CD14-positive monocyte (primary cell): Measurements from ENCODE around the gene CCDC88B. TPM values are rescaled to one million over a fixed set of nuclear protein-coding genes. Genes with fewer than 3 reads are reported as not detected.

Experiments
- DNase-seq, 3 donors: peaks; one replicate each; pipeline ENCODE4 v3.0.0-alpha.2; 2011 to 2022
- H2AFZ ChIP-seq: 2 replicates; pipeline ENCODE4 v1.6.0; 2012; ENCODE audit warnings: mild to moderate bottlenecking, low read depth, low read length, inconsistent platforms; ENCODE audit not compliant: insufficient read depth, poor library complexity, severe bottlenecking
- H3K27ac ChIP-seq, 2 donors: 1 replicate in 1 of 2; 2 replicates in 1 of 2; pipeline ENCODE4 v1.5.1; 2012 to 2013; ENCODE audit warnings: low read length in 2 of 2, control low read depth in 1 of 2, inconsistent platforms in 1 of 2, low read depth in 1 of 2, mild to moderate bottlenecking in 1 of 2
- H3K27me3 ChIP-seq, 2 donors: one replicate each; pipeline versions ENCODE4 v1.6.0 to v1.6.1; 2011 to 2013; ENCODE audit warnings: low read length in 2 of 2; ENCODE audit not compliant: control insufficient read depth in 2 of 2, insufficient read depth in 2 of 2
- H3K36me3 ChIP-seq, 2 donors: replicated peaks in 1 of 2; 1 replicate in 1 of 2; 2 replicates in 1 of 2; pipeline versions ENCODE4 v1.5.1 to v1.6.1; 2012 to 2013; ENCODE audit warnings: low read length in 2 of 2, control low read depth in 1 of 2, inconsistent platforms in 1 of 2, mild to moderate bottlenecking in 1 of 2; ENCODE audit not compliant: insufficient read depth in 2 of 2, control insufficient read depth in 1 of 2
- H3K4me1 ChIP-seq, 2 donors: 1 replicate in 1 of 2; 2 replicates in 1 of 2; pipeline versions ENCODE4 v1.5.1 to v1.6.1; 2012 to 2013; ENCODE audit warnings: low read length in 2 of 2, control low read depth in 1 of 2, inconsistent platforms in 1 of 2, mild to moderate bottlenecking in 1 of 2, moderate library complexity in 1 of 2; ENCODE audit not compliant: insufficient read depth in 2 of 2, control insufficient read depth in 1 of 2
- H3K4me2 ChIP-seq: replicated peaks from 2 replicates; pipeline ENCODE3; 2012; ENCODE audit warnings: low read length, moderate library complexity, mild to moderate bottlenecking; ENCODE audit not compliant: poor library complexity, severe bottlenecking; ENCODE audit errors: extremely low read depth
- H3K4me3 ChIP-seq, 3 experiments: fragments of 200-600 bp in 1 of 3; sonication (generic) in 1 of 3; replicated peaks in 1 of 3; 1 replicate in 2 of 3; 2 replicates in 1 of 3; pipeline ENCODE4 v1.5.1; 2011 to 2013; ENCODE audit warnings: low read length in 3 of 3, mild to moderate bottlenecking in 3 of 3, control low read depth in 2 of 3, low read depth in 2 of 3, inconsistent platforms in 1 of 3, moderate library complexity in 1 of 3
- H3K79me2 ChIP-seq: 2 replicates; pipeline ENCODE4 v1.6.0; 2012; ENCODE audit warnings: mild to moderate bottlenecking, control low read depth, inconsistent platforms, low read length, moderate library complexity; ENCODE audit not compliant: insufficient read depth
- H3K9ac ChIP-seq: 2 replicates; pipeline ENCODE4 v1.6.0; 2017; ENCODE audit warnings: low read length, mild to moderate bottlenecking; ENCODE audit not compliant: insufficient read depth, poor library complexity, severe bottlenecking
- H3K9me3 ChIP-seq, 2 donors: replicated peaks in 1 of 2; 1 replicate in 1 of 2; 2 replicates in 1 of 2; pipeline versions ENCODE4 v1.5.1 to v1.6.1; 2012 to 2013; ENCODE audit warnings: low read length in 2 of 2, control low read depth in 1 of 2; ENCODE audit not compliant: control insufficient read depth in 1 of 2, insufficient read depth in 1 of 2
- H4K20me1 ChIP-seq: 2 replicates; pipeline ENCODE4 v1.6.0; 2012; ENCODE audit warnings: mild to moderate bottlenecking, low read length, control low read depth, moderate library complexity; ENCODE audit not compliant: insufficient read depth
- H3K27ac Mint-ChIP-seq, 7 donors: one replicate each; pipeline ENCODE4 v1.8.0; 2020; ENCODE audit warnings: mild to moderate bottlenecking in 7 of 7, mixed read lengths in 7 of 7, moderate library complexity in 6 of 7, inconsistent platforms in 2 of 7
- H3K27me3 Mint-ChIP-seq, 3 donors: one replicate each; pipeline ENCODE4 v1.8.0; 2021 to 2022; ENCODE audit warnings: low read depth in 3 of 3, mild to moderate bottlenecking in 3 of 3, mixed read lengths in 3 of 3, moderate library complexity in 3 of 3, inconsistent platforms in 1 of 3
- H3K36me3 Mint-ChIP-seq, 2 donors: one replicate each; pipeline ENCODE4 v1.8.0; 2020; ENCODE audit warnings: mixed read lengths in 2 of 2, inconsistent platforms in 1 of 2, mild to moderate bottlenecking in 1 of 2
- H3K4me1 Mint-ChIP-seq: one replicate; pipeline ENCODE4 v1.8.0; 2020; ENCODE audit warnings: mild to moderate bottlenecking, mixed read lengths
- H3K4me3 Mint-ChIP-seq, 2 donors: one replicate each; pipeline ENCODE4 v1.8.0; 2020; ENCODE audit warnings: mild to moderate bottlenecking in 2 of 2, mixed read lengths in 2 of 2, moderate library complexity in 1 of 2
- H3K9me3 Mint-ChIP-seq, 7 donors: one replicate each; pipeline ENCODE4 v1.8.0; 2020 to 2022; ENCODE audit warnings: mixed read lengths in 7 of 7, mild to moderate bottlenecking in 6 of 7, moderate library complexity in 6 of 7, inconsistent platforms in 2 of 7
- WGBS: methylation state at CpG from one replicate; pipeline ENCODE4 v1.1.5; 2013; ENCODE audit warnings: missing lambda C conversion rate; ENCODE audit not compliant: insufficient coverage; 5-methylcytosine and 5-hydroxymethylcytosine counted together
- intact Hi-C, 2 donors: fragments of 100-400 bp; cut with micrococcal nuclease; formaldehyde crosslinking; loops; one replicate each; pipeline versions ENCODE4 v1.15.0 to v1.15.1; 2023
- polyA plus RNA-seq, 3 donors: library from polyadenylated mRNA; depleted of rRNA in 1 of 3; unstranded in 2 of 3; stranded (reverse) in 1 of 3; fragments of 300-500 nt in 2 of 3; fragments of >200 nt in 1 of 3; fragmentation: Illumina TruSeq in 2 of 3; gene quantifications; 1 replicate in 2 of 3; 2 replicates in 1 of 3; pipeline ENCODE4 v1.2.3, GENCODE V29; 2012 to 2021
- TF ChIP-seq, protein P1 (sequence below): fragments of 200-600 bp; IDR thresholded peaks from one replicate; pipeline ENCODE4 v1.8.0; 2022; ENCODE audit warnings: antibody characterized with exemption, mild to moderate bottlenecking

CCDC88B gene
- polyA plus RNA-seq, 3 donors, result 8.2 to 215 (median 18.9) TPM

GRCh38 chr11:64361659-64362058 is 21.7 kb downstream of the CCDC88B start:
- H3K4me1 ChIP-seq, result peaks cover 33 to 47% of the 10 kb centered on the region in 2 donors

GRCh38 chr11:64362339-64362738 is 22.3 kb downstream of the CCDC88B start:
- Mint-ChIP-seq H3K4me3 (no peak overlapping the region), H3K9me3 (no peaks in the 10 kb centered on the region), H3K27ac (peak overlapping the region in 2 of 7 donors; percentile 17 to 33), H3K4me1 (peaks cover 39% of the 10 kb centered on the region), H3K36me3 (peaks cover 57 to 71% of the 10 kb centered on the region in 2 donors), H3K27me3 (no peaks in the 10 kb centered on the region)
- peaks cover 70% of the 10 kb centered on the region for H3K79me2 ChIP-seq
- WGBS, result 100% methylated on average over 7 of the region's 10 CpGs
- H3K4me2 ChIP-seq, result no peak overlapping the region
- no peaks in the 10 kb centered on the region for H3K27me3 ChIP-seq
- intact Hi-C loops, result no loop called here
- peaks cover 73% of the 10 kb centered on the region for H4K20me1 ChIP-seq
- TF ChIP-seq, protein P1, sequence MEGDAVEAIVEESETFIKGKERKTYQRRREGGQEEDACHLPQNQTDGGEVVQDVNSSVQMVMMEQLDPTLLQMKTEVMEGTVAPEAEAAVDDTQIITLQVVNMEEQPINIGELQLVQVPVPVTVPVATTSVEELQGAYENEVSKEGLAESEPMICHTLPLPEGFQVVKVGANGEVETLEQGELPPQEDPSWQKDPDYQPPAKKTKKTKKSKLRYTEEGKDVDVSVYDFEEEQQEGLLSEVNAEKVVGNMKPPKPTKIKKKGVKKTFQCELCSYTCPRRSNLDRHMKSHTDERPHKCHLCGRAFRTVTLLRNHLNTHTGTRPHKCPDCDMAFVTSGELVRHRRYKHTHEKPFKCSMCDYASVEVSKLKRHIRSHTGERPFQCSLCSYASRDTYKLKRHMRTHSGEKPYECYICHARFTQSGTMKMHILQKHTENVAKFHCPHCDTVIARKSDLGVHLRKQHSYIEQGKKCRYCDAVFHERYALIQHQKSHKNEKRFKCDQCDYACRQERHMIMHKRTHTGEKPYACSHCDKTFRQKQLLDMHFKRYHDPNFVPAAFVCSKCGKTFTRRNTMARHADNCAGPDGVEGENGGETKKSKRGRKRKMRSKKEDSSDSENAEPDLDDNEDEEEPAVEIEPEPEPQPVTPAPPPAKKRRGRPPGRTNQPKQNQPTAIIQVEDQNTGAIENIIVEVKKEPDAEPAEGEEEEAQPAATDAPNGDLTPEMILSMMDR, result no peak
- no peak overlapping the region for H2AFZ ChIP-seq
- H3K4me3 ChIP-seq, result no peak overlapping the region
- no peaks in the 10 kb centered on the region for H3K9me3 ChIP-seq
- DNase-seq, result no peak
- H3K36me3 ChIP-seq, result peaks cover 60 to 67% of the 10 kb centered on the region in 2 donors
- no peak overlapping the region for H3K9ac ChIP-seq
- H3K27ac ChIP-seq, result peak overlapping the region in 1 of 2 donors; percentile 80
- H3K4me1 ChIP-seq, result peaks cover 32 to 43% of the 10 kb centered on the region in 2 donors

More at GRCh38 chr11:64361659-64362058, 21.7 kb downstream of the CCDC88B start:
- H3K27me3 ChIP-seq, result no peaks in the 10 kb centered on the region
- DNase-seq, result no peak
- peaks cover 55 to 71% of the 10 kb centered on the region in 2 donors for H3K36me3 Mint-ChIP-seq
- peak overlapping the region in 2 of 7 donors; percentile 17 to 74 for H3K27ac Mint-ChIP-seq
- no peaks in the 10 kb centered on the region for H3K27me3 Mint-ChIP-seq
- H3K36me3 ChIP-seq, result peaks cover 61 to 67% of the 10 kb centered on the region in 2 donors
- no peak overlapping the region for H3K9ac ChIP-seq
- H3K4me2 ChIP-seq, result peak overlapping the region; percentile 100
- peak overlapping the region in 1 of 2 donors; percentile 80 for H3K27ac ChIP-seq
- no peaks in the 10 kb centered on the region for H3K9me3 Mint-ChIP-seq
- peaks cover 41% of the 10 kb centered on the region for H3K4me1 Mint-ChIP-seq
- TF ChIP-seq, protein P1, result no peak
- no peak overlapping the region for H3K4me3 ChIP-seq
- no peak overlapping the region for H3K4me3 Mint-ChIP-seq
- WGBS, result 100% methylated on average over 4 of the region's 18 CpGs
- H3K79me2 ChIP-seq, result peaks cover 70% of the 10 kb centered on the region
- intact Hi-C loops, result no loop called here
- H2AFZ ChIP-seq, result no peak overlapping the region
- H3K9me3 ChIP-seq, result no peaks in the 10 kb centered on the region
- peaks cover 75% of the 10 kb centered on the region for H4K20me1 ChIP-seq
